Cardiac muscle cell (in vitro differentiated cells and primary cell): ENCODE measurements around the gene LOXL4. TPM values are rescaled to one million over a fixed set of nuclear protein-coding genes. Genes with fewer than 3 reads are reported as not detected.

Experiments used
- DNase-seq, 2 donors: peaks; one replicate each; pipeline versions ENCODE4 v3.0.0 to v3.0.0-alpha.2; 2010 to 2017; ENCODE audit warnings: low read depth in 1 of 2, low spot score in 1 of 2
- H3K27ac ChIP-seq: fragments of 200-600 bp; sonication (generic); 2 replicates; pipeline ENCODE4 v1.5.1; 2016
- H3K27me3 ChIP-seq: fragments of 200-600 bp; sonication (generic); 2 replicates; pipeline ENCODE4 v1.6.0; 2016; ENCODE audit warnings: control low read depth
- H3K36me3 ChIP-seq: fragments of 200-600 bp; sonication (generic); 2 replicates; pipeline ENCODE4 v1.5.1; 2016; ENCODE audit warnings: control low read depth
- H3K4me1 ChIP-seq: fragments of 200-600 bp; sonication (generic); 2 replicates; pipeline ENCODE4 v1.8.1; 2017; ENCODE audit warnings: low read depth, mild to moderate bottlenecking, mixed run types
- H3K4me3 ChIP-seq: fragments of 200-600 bp; sonication (generic); 2 replicates; pipeline ENCODE4 v1.5.1; 2016; ENCODE audit warnings: mild to moderate bottlenecking
- H3K9me3 ChIP-seq: fragments of 200-600 bp; sonication (generic); 2 replicates; pipeline ENCODE4 v1.5.1; 2017; ENCODE audit warnings: low read depth, mild to moderate bottlenecking, control low read depth
- CTCF ChIP-seq: IDR thresholded peaks from 2 replicates; pipeline ENCODE4 v1.5.1; 2012; ENCODE audit warnings: low read depth, mild to moderate bottlenecking, low read length
- polyA plus RNA-seq: library from polyadenylated mRNA; unstranded; fragments of >200 nt; fragmentation: Nextera tagmentation; extraction: Ambion mirVana; gene quantifications from 2 replicates; pipeline ENCODE4 v1.2.1, GENCODE V29; 2016
- total RNA-seq: library from RNA; depleted of rRNA; stranded (reverse); fragments of >200 nt; gene quantifications from 2 replicates; pipeline ENCODE4 v1.2.3, GENCODE V29; 2016

Gene LOXL4
- total and polyA plus RNA-seq, 2 experiments from 2014 or later: 3.1 to 10.9 TPM

- H3K4me3 ChIP-seq: no peak overlapping the region
- H3K9me3 ChIP-seq: no peaks in the 10 kb centered on the region
- H3K27ac ChIP-seq: no peak overlapping the region
- H3K4me1 ChIP-seq: no peaks in the 10 kb centered on the region
- DNase-seq: no peak
- TF ChIP-seq CTCF: no peak
- no peaks in the 10 kb centered on the region for H3K27me3 ChIP-seq
- H3K36me3 ChIP-seq: no peaks in the 10 kb centered on the region
These were observed 17.4 kb upstream of the LOXL4 start for GRCh38 chr10:98285416-98285815.

DNA sequence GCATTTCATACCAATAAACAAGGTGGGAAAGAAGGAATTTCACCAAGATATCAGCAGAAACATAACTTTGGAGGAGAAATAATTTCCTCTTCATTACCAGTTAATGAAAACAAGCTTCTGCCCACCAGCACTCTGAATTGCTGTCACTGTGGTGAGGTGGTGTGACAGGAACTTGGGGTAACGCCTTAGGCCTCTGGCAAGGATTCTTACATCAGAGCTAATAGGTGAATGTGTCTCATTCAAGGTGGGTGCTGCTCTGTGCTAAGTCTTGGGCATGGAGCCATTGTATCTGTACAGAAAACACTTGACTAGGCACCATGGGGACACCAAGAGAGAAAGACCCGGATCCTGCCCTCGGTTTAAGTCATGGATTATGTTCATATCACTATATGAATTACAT, 8.3 kb upstream of the LOXL4 start:
- Histone ChIP-seq H3K9me3 (no peaks in the 10 kb centered on the region), H3K27ac (no peak overlapping the region), H3K4me1 (no peaks in the 10 kb centered on the region), H3K36me3 (no peaks in the 10 kb centered on the region), H3K27me3 (no peaks in the 10 kb centered on the region), H3K4me3 (no peak overlapping the region)
- DNase-seq: no peak
- no peak for TF ChIP-seq CTCF

DNA sequence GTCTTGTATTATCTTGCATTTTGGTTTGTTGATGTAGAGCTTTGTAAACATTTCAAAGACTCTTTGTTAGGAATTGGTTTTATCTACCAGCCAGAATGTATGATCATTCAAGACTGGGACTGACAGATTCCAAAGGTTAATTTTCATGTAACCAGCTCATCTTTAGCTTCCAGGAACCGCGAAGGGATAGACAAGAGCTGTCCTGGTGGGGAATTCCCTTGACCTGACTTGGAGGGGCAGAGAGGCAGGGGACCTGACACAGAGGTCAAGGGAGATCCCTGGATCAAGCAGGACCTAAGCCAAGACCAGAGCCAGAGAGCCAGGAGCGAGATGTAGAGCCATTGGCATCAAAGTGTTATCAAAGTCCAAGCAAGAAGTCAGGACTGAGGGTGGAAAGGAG, 6.6 kb upstream of the LOXL4 start:
- H3K27ac ChIP-seq: no peak overlapping the region
- DNase-seq: no peak
- TF ChIP-seq CTCF: no peak
- H3K4me3 ChIP-seq: no peak overlapping the region
- no peaks in the 10 kb centered on the region for H3K27me3 ChIP-seq
- peaks cover 9% of the 10 kb centered on the region for H3K4me1 ChIP-seq
- no peaks in the 10 kb centered on the region for H3K36me3 ChIP-seq
- no peaks in the 10 kb centered on the region for H3K9me3 ChIP-seq

GRCh38 chr10:98273057-98273850, 5.3 kb upstream of the LOXL4 start:
- no peaks in the 10 kb centered on the region for H3K36me3 ChIP-seq
- no peak overlapping the region for H3K4me3 ChIP-seq
- no peaks in the 10 kb centered on the region for H3K27me3 ChIP-seq
- no peak overlapping the region for H3K27ac ChIP-seq
- no peak for DNase-seq
- no peak for TF ChIP-seq CTCF
- H3K4me1 ChIP-seq: peaks cover 18% of the 10 kb centered on the region
- H3K9me3 ChIP-seq: no peaks in the 10 kb centered on the region

GRCh38 chr10:98272656-98273055, 4.7 kb upstream of the LOXL4 start:
- H3K9me3 ChIP-seq: no peaks in the 10 kb centered on the region
- no peaks in the 10 kb centered on the region for H3K27me3 ChIP-seq
- H3K4me3 ChIP-seq: no peak overlapping the region
- no peak overlapping the region for H3K27ac ChIP-seq
- DNase-seq: no peak
- TF ChIP-seq CTCF: no peak
- no peaks in the 10 kb centered on the region for H3K36me3 ChIP-seq
- peaks cover 18% of the 10 kb centered on the region for H3K4me1 ChIP-seq
